ENCODE results near the gene CASQ2. TPM values are rescaled to one million over a fixed set of nuclear protein-coding genes. Genes with fewer than 3 reads are reported as not detected.

CASQ2 gene
- total RNA-seq, 2 experiments from 2014 or later, result not detected

GRCh38 chr1:115650961-115651360 is 117.6 kb downstream of the CASQ2 start:
- H3K36me3 Mint-ChIP-seq, result peaks cover 2% of the 10 kb centered on the region
- H3K27ac Mint-ChIP-seq, result no peak overlapping the region
- H3K4me1 Mint-ChIP-seq (ENCODE audit: low read depth), result no peaks in the 10 kb centered on the region
- no peak for DNase-seq
- H3K9me3 Mint-ChIP-seq, result no peaks in the 10 kb centered on the region
- ChIA-PET CTCF (no interaction called here), POLR2A (no interaction called here)
- H3K4me3 Mint-ChIP-seq, result no peak overlapping the region
- intact Hi-C loops (cut with micrococcal nuclease), result no loop called here
- H3K27me3 Mint-ChIP-seq, result peaks cover 3% of the 10 kb centered on the region

Other genes with a start within 250 kb of the CASQ2 start
- gene VANGL1, start 126.7 kb downstream of the CASQ2 start, total RNA-seq, result 1 to 10 TPM; 4.2 to 4.4 TPM
- not detected for gene NHLH2, start 72.4 kb upstream of the CASQ2 start, total RNA-seq
- 1 to 10 TPM in 1 of 2 experiments, under 1 TPM in 1; 0.69 to 1.7 TPM for gene SLC22A15, start 207.8 kb upstream of the CASQ2 start, total RNA-seq